Cardiac septum (tissue), 1 donor: ENCODE results near the gene COX6B2. TPM values are rescaled to one million over a fixed set of nuclear protein-coding genes. Genes with fewer than 3 reads are reported as not detected.

Experiments
- DNase-seq: peaks from one replicate; pipeline ENCODE4 v3.0.0-alpha.2; 2020; ENCODE audit warnings: low spot score
- intact Hi-C: fragments of 100-400 bp; cut with DNase I; formaldehyde crosslinking; loops from one replicate; pipeline ENCODE4 v1.14.0; 2022
- total RNA-seq: library from RNA; stranded (reverse); fragmentation: NEBNext Ultra II Directional; extraction: Animal tissue kit (Norgen Biotek cat#: 25700); gene quantifications from one replicate; pipeline ENCODE4 v1.2.1, GENCODE V29; 2021
- donor health status: DM: no; HTN: no; CAD: no.

COX6B2 gene
- total RNA-seq, 1 donor from 2014 or later, result not detected

DNA sequence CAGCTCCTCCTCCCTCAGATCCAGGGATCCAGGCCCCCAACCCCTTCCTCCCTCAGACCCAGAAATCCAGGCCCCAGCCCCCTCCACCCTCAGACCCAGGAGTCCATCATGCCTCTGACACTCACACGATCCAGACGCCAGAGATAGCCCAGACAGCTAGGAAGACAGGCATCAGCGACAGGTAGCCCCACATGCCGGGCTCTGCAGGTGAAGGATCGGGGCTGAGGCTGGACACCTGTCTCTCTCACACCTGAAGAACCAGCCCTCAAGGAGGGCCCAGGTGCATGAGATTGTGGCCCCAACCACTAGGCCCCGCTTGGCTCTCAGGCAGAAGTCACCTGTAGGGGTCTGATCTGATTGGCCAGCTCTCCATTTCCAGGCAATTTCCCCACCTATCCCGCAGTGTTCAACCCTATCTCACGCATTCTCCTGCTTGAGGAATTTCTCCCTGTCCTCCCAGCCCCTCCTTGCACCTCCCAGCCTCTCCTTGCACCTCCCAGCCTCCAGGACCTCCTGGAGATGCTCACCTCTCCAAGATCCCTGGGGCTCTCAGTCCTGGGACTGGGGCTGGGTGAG is 33.6 kb downstream of the COX6B2 start:
- intact Hi-C loops, result no loop called here

DNA sequence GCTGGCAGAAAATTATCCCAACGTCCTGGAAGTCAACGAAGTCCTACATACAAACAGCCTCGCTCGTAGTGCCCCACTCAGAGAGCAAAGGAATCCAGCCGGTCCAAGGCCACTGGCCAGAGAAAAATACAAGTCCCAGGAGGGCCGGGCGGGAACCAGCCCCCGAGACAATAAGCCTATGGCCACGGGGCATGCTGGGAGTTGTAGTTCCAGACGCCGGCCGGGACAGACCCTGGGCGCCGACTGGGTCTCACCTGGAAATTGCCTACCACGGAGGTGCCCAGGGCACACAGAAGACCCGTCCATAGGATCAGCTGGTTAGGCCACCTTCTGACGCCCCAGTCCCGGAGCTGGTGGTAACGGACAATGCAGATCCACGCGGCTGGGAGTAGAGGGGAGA is 34.7 kb downstream of the COX6B2 start:
- intact Hi-C loops, result no loop called here
- DNase-seq, result no peak

More for the DNA sequence above, 33.6 kb downstream of the COX6B2 start:
- DNase-seq, result no peak

DNA sequence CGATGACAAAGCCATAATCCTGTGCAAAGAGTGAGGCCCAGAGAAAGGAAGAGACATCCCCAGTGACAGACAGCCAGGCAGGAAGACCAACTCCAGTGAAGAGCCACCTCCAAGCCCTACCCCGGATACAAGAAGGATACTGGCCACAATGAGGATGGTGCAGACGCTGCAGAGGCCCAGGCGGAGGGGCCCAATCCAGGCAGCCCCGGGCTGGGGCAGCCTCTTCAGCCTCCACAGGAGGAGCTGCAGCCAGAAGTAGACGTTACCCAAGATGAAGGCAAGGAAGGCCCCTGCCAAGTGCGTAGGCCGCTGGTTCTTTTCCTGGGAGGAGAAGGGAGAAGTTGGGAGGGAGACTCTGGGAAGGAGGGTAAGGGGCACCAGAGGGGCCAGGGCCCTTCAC is 37.9 kb downstream of the COX6B2 start:
- intact Hi-C loops, result no loop called here
- DNase-seq, result no peak

DNA sequence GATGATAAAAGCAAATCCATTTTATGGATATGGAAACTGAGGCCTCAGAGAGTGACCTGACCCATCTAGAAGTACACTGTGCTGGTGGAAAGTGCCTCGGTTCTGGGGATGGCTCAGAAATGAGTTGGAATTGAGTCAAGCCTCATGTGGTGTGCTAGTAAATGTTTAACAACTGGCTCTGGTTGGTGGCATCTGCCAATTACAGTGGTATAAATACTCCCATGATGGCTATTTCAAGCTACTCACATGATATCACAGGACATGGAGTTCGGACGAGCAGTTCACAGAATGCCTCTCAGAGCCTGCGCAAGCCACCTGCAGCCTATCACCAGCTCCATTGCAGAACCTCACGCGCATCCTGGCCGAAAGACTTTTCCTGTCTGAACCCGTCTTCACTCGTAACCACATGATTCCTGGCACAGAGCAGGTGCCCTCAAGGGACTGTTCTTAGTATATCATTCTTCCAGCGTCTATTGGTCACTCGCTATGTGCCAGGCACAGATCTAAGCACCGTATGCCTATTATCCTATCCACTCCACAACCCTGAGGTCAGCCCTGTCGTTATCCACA is 38.5 kb downstream of the COX6B2 start:
- DNase-seq, result no peak
- intact Hi-C loops, result no loop called here

DNA sequence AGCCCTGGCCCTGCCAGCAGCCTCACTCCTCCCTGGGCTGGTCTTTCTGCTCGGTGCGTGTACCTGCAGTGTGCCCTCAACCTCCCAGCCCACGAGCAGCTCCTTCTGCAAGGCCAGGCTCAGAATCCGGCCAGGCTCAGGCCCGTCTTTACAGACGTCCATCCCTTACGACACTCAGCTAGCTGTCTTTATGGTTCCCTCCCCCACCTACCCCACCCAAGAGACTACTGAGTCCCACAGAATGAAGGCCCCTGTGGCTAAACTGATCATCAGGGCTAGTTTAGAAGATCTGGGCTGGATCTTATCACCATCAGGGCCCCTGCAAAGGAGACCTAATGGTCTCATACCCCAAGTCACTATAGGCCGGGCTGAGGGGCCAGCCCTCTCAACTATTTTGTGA is 40.1 kb downstream of the COX6B2 start:
- DNase-seq, result no peak
- intact Hi-C loops, result no loop called here

DNA sequence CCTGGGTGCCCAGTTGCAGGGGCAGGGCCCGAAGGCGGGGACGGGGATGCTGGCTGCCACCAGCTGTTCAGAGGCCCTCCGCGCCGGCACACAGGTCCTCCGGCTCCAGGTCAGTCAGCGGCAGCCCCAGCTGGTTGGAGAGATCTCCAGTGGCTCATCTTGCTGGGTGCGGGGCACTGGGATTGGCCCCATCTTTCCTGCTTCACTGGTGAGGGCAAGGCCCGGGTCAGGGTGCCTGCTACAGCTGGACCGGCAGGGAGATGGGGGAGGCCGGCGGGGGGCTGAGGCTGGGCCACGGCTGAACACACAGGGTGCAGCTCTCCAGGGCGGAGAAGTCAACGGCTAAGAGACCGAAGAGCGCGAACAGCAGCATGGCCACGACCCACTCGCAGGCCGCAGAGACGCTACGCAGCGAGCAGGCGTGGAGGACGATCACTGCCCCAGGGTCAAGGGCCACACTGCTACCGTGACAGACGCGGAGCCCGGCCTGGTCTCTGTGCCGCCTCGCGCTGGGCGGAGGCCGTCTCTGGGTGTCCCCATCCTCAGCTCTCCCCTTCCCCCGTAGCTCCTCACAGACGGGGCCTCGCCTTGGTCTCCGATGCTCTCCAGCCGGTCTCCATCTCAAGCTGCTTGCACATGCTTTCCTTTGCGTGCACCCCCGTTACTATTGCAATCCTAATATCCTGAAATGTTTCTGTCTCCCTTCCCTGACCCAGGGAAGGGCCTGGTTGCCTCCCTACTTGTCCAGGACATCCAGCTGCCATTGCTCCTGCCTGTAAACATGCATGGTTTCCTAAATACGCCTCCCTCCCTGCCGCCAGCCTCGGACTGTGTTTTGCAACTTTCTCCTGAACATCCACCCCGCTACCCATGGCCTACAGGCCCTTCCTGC is 41.7 kb downstream of the COX6B2 start:
- DNase-seq, result no peak
- intact Hi-C loops, result no loop called here

DNA sequence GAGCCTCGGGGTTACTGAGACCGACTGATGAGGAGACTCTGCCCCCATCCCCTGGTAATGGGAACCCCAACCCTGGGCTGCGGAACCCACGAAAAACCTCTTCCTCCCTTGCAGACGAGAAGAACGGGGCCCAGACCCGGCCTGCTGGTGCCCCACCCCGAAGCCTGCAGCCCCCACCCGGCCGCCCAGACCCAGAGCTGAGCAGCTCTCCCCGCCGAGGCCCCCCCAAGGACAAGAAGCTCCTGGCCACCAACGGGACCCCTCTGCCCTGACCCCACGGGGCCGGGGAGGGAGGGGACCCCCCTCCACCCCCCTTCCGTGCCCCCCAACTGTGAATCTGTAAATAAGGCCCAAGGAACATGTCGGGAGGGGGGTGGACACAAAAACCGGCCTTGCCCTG is 42.7 kb downstream of the COX6B2 start:
- DNase-seq, result no peak
- intact Hi-C loops, result no loop called here

DNA sequence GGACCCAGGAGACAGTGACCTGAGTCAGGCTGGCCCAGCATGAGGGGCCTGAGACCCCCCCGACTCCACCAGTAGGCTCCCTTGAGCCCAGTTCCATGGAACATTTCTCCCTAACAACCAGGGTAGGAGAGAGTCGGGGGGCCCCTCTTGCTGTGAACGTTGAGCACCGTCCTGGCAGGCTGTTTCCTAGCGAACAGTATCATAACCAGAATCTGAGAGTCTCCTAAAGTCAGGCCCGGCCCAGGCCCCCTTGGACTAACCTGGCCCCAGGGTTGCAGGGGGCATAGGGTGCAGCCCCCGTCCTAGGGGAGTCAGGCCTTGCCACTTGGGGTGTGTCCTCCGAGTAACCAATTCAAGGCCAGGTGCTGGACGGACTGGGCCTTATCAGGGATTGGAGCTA is 43.1 kb downstream of the COX6B2 start:
- no peak for DNase-seq
- intact Hi-C loops, result no loop called here

DNA sequence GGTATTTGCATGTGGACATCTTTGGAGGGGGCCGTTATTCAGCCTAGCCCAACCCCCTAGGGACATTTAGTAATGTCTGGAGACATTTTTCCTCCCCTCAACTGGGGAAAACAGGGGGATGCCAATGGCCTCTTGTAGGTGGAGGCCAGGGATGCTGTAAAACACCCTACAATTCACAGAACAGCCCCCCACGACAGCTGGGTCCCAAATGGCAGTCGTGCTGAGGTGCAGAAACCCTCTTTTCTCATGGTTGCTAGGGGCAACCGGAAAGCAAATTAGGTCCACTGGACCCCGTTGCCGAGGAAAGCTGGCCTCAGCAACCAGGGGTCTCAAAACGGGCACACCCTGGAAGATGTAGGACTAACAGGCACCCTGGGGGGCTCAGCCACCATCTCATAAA is 44.0 kb downstream of the COX6B2 start:
- DNase-seq, result no peak
- intact Hi-C loops, result no loop called here

DNA sequence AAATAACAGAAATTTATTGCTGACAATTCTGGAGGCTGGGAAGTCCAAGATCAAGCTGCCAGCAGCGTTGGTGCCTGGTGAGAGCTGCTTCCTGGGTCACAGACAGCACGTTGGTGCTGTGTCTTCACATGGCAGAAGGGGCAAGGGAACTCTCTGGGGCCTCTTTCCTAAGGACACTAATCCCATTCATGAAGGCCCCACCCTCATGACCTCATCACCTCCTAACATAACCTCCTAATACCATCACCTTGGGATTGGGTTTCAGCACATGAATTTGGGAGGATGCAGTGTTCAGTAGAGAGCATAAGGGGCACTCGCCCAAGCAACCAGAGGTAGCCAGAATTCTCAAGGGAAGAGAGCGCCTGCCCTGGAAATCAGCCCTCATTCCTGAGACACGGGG is 45.1 kb downstream of the COX6B2 start:
- no peak for DNase-seq
- intact Hi-C loops, result loop anchor here (10.0 kb wide), 1 partner anchor 105 kb away; no protein-coding TSS in a partner anchor

DNA sequence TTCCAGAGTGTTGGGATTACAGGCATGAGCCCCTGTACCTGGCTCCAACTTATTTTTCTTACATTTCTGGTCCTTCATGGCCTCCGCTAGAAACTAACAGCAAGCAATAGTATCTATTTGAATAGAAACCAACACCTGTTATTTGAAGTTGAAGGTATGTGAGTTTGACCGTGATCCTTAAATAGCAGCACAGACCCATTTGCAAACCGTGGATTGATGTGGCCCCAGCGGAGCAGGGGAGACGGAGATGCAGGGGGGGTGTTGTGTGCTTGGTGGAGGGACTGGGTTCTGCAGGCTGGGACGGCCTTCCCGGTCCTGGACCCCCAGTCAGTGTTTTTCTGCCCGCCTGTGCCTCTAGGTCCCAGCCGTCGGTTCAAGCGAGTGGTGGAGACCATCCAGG is 46.2 kb downstream of the COX6B2 start:
- intact Hi-C loops, result loop anchor here (10.0 kb wide), 1 partner anchor 107 kb away; no protein-coding TSS in a partner anchor
- DNase-seq, result no peak

DNA sequence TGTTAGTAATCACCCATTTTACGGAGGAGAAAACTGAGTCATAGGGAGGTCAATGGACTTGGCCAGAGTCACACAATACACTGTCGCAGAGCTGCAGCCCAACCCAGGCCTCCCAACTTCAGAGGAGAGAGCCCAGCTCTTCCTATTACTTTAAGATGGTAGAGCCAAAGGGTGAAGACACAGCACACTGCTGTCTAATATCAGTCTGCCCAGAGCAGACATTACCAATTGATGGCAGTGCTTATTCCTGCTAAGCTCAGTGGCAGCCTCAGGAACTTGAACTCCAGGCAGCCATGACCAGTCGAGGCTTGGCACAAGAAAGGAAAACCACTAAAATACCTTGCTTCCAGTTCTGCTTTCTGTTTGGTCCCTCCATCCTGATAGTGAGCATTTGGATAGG is 47.8 kb downstream of the COX6B2 start:
- intact Hi-C loops, result loop anchor here (10.0 kb wide), 1 partner anchor 108 kb away; no protein-coding TSS in a partner anchor
- no peak for DNase-seq

DNA sequence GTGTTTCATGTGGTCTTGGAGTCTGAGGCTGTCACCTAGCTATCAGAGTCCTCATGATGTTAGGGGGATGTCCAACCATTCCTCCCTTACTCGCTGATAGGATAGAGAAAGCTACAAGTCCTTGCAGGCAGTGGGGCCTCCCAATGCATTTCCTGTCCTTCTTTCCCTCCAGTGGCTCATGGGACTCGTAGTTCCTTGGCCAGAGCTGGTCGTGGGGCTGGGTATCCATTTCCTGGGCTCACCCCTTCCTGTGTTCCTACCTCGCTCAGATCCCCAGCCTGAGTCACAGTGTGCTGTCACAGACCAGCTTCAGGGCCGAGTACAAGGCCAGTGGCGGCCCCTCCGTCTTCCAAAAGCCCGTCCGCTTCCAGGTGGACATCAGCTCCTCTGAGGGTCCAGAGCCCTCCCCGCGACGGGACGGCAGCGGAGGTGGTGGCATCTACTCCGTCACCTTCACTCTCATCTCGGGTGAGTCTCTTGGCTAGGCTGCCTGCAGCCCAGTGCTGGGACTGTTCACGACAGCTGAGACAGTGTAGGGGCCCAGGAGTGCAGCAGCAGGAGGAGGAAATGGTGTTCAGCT is 48.4 kb downstream of the COX6B2 start:
- DNase-seq, result no peak
- intact Hi-C loops, result loop anchor here (10.0 kb wide), 1 partner anchor 109 kb away; no protein-coding TSS in a partner anchor

DNA sequence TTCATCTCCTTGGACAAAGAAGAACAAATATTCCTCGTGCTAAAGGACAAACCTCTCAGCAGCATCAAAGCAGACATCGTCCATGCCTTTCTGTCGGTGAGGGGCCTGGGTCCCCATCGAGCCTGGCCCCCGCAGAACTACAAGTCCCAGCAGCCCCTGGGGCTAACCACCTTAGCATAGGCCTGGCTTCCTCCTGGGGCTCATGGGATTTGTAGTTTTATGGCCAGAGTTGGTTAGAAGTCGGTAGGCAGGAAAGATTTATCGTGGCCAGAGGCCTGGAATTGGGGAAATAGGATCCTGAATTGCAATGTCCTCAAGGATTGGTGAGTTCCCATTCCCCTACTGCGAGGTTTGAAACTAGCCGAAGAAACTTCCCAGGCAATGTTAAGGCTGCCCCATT is 49.0 kb downstream of the COX6B2 start:
- DNase-seq, result no peak
- intact Hi-C loops, result loop anchor here (10.0 kb wide), 1 partner anchor 109 kb away; no protein-coding TSS in a partner anchor

DNA sequence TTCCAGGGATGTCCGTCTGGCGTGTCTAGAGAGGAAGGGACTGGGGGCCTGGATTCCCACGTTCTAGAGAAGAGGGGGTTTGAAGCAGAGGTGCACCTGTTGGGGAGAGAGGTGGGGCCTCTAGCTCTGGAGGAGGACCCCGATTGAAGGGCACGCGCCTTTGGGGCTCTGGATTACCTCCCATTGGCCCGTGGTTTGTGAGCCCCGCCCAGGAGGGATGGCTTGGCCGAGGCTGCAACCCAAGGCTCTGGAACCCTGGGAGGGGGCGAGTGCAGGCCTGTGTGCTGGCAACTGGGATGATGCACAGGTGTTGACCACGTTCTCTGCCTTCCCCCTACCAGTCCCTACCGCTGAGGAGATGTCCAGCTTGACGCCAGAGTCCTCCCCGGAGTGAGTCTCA is 49.5 kb downstream of the COX6B2 start:
- intact Hi-C loops, result loop anchor here (10.0 kb wide), 1 partner anchor 110 kb away; no protein-coding TSS in a partner anchor
- no peak for DNase-seq

DNA sequence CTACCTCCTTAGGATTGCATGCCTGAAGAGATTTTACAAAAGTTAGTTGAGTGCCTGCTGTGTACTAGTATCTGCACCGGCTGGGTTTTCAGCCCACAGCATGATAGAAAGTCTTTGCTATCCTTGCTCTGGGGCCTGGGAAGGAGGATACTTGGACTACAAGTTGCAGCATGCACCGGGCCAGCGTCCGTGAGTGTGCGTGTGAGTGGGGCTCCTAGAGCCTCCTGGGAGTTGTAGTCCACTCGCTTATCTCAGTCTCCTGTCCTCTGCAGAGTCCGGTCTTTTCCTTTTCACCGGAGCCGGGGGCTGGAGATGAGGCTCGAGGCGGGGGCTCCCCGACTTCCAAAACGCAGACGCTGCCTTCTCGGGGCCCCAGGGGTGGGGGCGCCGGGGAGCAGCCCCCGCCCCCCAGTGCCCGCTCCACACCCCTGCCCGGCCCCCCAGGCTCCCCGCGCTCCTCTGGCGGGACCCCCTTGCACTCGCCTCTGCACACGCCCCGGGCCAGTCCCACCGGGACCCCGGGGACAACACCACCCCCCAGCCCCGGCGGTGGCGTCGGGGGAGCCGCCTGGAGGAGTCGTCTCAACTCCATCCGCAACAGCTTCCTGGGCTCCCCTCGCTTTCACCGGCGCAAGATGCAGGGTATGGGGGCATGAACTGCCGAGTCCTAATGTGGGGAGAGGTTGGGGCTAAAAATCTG is 50.1 kb downstream of the COX6B2 start:
- no peak for DNase-seq
- intact Hi-C loops, result loop anchor here (10.0 kb wide), 1 partner anchor 110 kb away; no protein-coding TSS in a partner anchor

DNA sequence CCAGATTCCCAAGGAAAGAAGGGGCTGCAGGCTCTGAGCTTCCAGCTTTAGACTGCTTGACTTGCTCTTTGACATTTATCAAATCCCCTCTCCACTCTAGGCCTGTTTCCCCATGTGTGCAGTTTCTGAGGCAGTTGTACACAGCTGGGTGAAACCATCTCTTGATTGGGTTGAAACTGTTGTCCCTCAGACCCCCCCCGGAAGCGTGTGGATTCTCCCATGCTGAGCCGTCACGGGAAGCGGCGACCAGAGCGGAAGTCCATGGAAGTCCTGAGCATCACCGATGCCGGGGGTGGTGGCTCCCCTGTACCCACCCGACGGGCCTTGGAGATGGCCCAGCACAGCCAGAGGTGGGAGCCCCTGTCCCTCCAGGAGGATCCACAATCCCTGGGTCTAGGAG is 51.0 kb downstream of the COX6B2 start:
- DNase-seq, result no peak
- intact Hi-C loops, result loop anchor here (10.0 kb wide), 1 partner anchor 111 kb away; no protein-coding TSS in a partner anchor

DNA sequence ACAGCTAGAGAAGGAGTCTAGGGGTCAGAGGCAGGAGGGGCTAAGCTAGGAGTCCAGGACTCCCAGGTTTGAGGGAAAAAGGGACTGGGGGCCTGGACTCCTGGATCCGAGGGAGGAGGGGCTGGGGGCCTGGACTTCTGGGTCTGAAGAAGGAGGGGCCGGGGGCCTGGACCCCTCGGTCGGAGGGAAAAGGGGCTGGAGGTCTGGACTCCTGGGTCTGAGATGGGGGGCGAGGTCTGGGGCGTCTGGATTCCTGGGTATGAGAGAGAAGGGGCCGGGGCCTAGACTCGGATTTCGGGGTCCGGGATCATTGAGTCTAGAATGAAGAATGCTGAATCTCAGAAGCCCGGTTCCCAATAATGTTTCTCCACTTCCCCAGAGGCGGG is 52.2 kb downstream of the COX6B2 start:
- DNase-seq, result no peak
- intact Hi-C loops, result loop anchor here (10.0 kb wide), 1 partner anchor 112 kb away; no protein-coding TSS in a partner anchor
